Stimulated activated naive CD8-positive, alpha-beta T cell treated with anti-CD3 and anti-CD28 coated beads, Interleukin-15, Interleukin-2, amounts not matched to agents 100 U/mL and 50 U/mL, for 24 hours (primary cell): ENCODE results near the gene PTPRN2.
"Not testable (repeated sequence)": the region's sequence is repeated elsewhere in the genome, so short reads cannot be mapped to it uniquely, and the experiment has no call there.

Experiments used
- ATAC-seq: fragments of 150-1000 bp; cut with Tn5 transposase; one replicate; pipeline ENCODE4 v1.10.0; 2021
- DNase-seq: peaks from one replicate; pipeline ENCODE4 v3.0.0; 2021

PTPRN2 gene

GRCh38 chr7:158439035-158439434 is 148.6 kb downstream of the PTPRN2 start:
- DNase-seq (no peak), ATAC-seq (no peak)

GRCh38 chr7:158432369-158433341 is 155.0 kb downstream of the PTPRN2 start:
- ATAC-seq = no peak
- no peak for DNase-seq

- ATAC-seq (peak; percentile 28), DNase-seq (no peak)
Observed at GRCh38 chr7:158431941-158432347, 155.7 kb downstream of the PTPRN2 start.

- DNase-seq (no peak), ATAC-seq (peak; percentile 23)
Observed at GRCh38 chr7:158431055-158431940, 156.3 kb downstream of the PTPRN2 start.

- ATAC-seq (no peak), DNase-seq (no peak)
Observed at GRCh38 chr7:158430308-158431034, 157.2 kb downstream of the PTPRN2 start.

- ATAC-seq (no peak), DNase-seq (no peak)
Observed at GRCh38 chr7:158428837-158429753, 158.5 kb downstream of the PTPRN2 start.

GRCh38 chr7:158428131-158428836 is 159.3 kb downstream of the PTPRN2 start:
- DNase-seq (no peak), ATAC-seq (no peak)

GRCh38 chr7:158425676-158426075 is 161.9 kb downstream of the PTPRN2 start:
- ATAC-seq, DNase-seq: not testable (repeated sequence)

GRCh38 chr7:158424531-158424930 is 163.1 kb downstream of the PTPRN2 start:
- ATAC-seq (no peak), DNase-seq (no peak)

GRCh38 chr7:158424011-158424410 is 163.6 kb downstream of the PTPRN2 start:
- ATAC-seq (no peak), DNase-seq (no peak)

GRCh38 chr7:158422887-158423560 is 164.6 kb downstream of the PTPRN2 start:
- DNase-seq (no peak), ATAC-seq (no peak)

- DNase-seq (no peak), ATAC-seq (no peak)
Observed at GRCh38 chr7:158422196-158422886, 165.3 kb downstream of the PTPRN2 start.

GRCh38 chr7:158421361-158421760 is 166.3 kb downstream of the PTPRN2 start:
- no peak for DNase-seq
- no peak for ATAC-seq

- DNase-seq (no peak), ATAC-seq (no peak)
Observed at GRCh38 chr7:158420591-158421340, 166.9 kb downstream of the PTPRN2 start.

GRCh38 chr7:158419238-158419785 is 168.3 kb downstream of the PTPRN2 start:
- ATAC-seq = no peak

GRCh38 chr7:158418395-158418794 is 169.2 kb downstream of the PTPRN2 start:
- ATAC-seq, DNase-seq: not testable (repeated sequence)

More at GRCh38 chr7:158419238-158419785, 168.3 kb downstream of the PTPRN2 start:
- DNase-seq = no peak

GRCh38 chr7:158416283-158416933 is 171.2 kb downstream of the PTPRN2 start:
- DNase-seq (no peak), ATAC-seq (no peak)
